GM20431 (cell line): Measurements from ENCODE around the gene TUBA8.
"Not testable (repeated sequence)": the region's sequence is repeated elsewhere in the genome, so short reads cannot be mapped to it uniquely, and the experiment has no call there.

Source experiments
- in situ Hi-C: fragments of 300-500 bp; cut with MseI, MboI; formaldehyde crosslinking; loops from one replicate; pipeline ENCODE4 v1.15.0; 2020; ENCODE audit warnings: low sequenced_read_pairs; ENCODE audit not compliant: unreplicated experiment

TUBA8 gene

GRCh38 chr22:18100781-18101180 lies 9.8 kb upstream of the TUBA8 start:
- in situ Hi-C loops, result no loop called here

- in situ Hi-C loops, result no loop called here
Observed at GRCh38 chr22:18101536-18101935, 9.1 kb upstream of the TUBA8 start.

- in situ Hi-C loops, result no loop called here
Observed at GRCh38 chr22:18103527-18104269, 6.9 kb upstream of the TUBA8 start.

GRCh38 chr22:18104566-18104965 lies 6.0 kb upstream of the TUBA8 start:
- in situ Hi-C loops, result no loop called here

- in situ Hi-C loops, result not testable (repeated sequence)
Observed at GRCh38 chr22:18105981-18106380, 4.6 kb upstream of the TUBA8 start.

GRCh38 chr22:18106550-18107341 lies 3.9 kb upstream of the TUBA8 start:
- in situ Hi-C loops, result not testable (repeated sequence)

GRCh38 chr22:18108187-18108586 lies 2.4 kb upstream of the TUBA8 start:
- in situ Hi-C loops, result no loop called here

- in situ Hi-C loops, result no loop called here
Observed at GRCh38 chr22:18109410-18110193, 1.0 kb upstream of the TUBA8 start.

- in situ Hi-C loops, result no loop called here
Observed at GRCh38 chr22:18110954-18111758, 547 bp downstream of the TUBA8 start.

- in situ Hi-C loops, result no loop called here
Observed at GRCh38 chr22:18111759-18112330, 1.2 kb downstream of the TUBA8 start.

- in situ Hi-C loops, result no loop called here
Observed at GRCh38 chr22:18112440-18112839, 1.8 kb downstream of the TUBA8 start.

- in situ Hi-C loops, result no loop called here
Observed at GRCh38 chr22:18113680-18114394, 3.2 kb downstream of the TUBA8 start.

- in situ Hi-C loops, result no loop called here
Observed at GRCh38 chr22:18114495-18114894, 3.9 kb downstream of the TUBA8 start.

GRCh38 chr22:18114976-18115652 lies 4.5 kb downstream of the TUBA8 start:
- in situ Hi-C loops, result no loop called here

- in situ Hi-C loops, result no loop called here
Observed at GRCh38 chr22:18115906-18116371, 5.3 kb downstream of the TUBA8 start.

- in situ Hi-C loops, result no loop called here
Observed at GRCh38 chr22:18116634-18117033, 6.0 kb downstream of the TUBA8 start.

GRCh38 chr22:18118345-18118915 lies 7.8 kb downstream of the TUBA8 start:
- in situ Hi-C loops, result no loop called here
